HEK293 (cell line): ENCODE results near the gene FAM83C.

Experiments
- ATF2 ChIP-seq: fragments of 450-650 bp; formaldehyde crosslinking; IDR thresholded peaks from 2 replicates; pipeline ENCODE4 v1.5.1; 2016; ENCODE audit warnings: missing biosample characterization, missing genetic modification characterization, low read depth
- EGR2 ChIP-seq: fragments of 450-650 bp; formaldehyde crosslinking; IDR thresholded peaks from 2 replicates; pipeline ENCODE4 v1.5.1; 2016; ENCODE audit warnings: low read depth, missing biosample characterization, missing genetic modification characterization
- HOXC10 ChIP-seq: sonication (generic); formaldehyde crosslinking; IDR thresholded peaks from 2 replicates; pipeline ENCODE4 v1.8.1; 2023; ENCODE audit warnings: mild to moderate bottlenecking, missing genetic modification reagents
- KLF8 ChIP-seq: fragments of 450-650 bp; formaldehyde crosslinking; IDR thresholded peaks from 2 replicates; pipeline ENCODE4 v1.5.1; 2016; ENCODE audit warnings: missing biosample characterization, missing genetic modification characterization
- OSR2 ChIP-seq: fragments of 450-650 bp; formaldehyde crosslinking; IDR thresholded peaks from 2 replicates; pipeline ENCODE4 v1.5.1; 2016; ENCODE audit warnings: missing biosample characterization, missing genetic modification characterization
- PRDM1 ChIP-seq: fragments of 450-650 bp; formaldehyde crosslinking; IDR thresholded peaks from 2 replicates; pipeline ENCODE4; 2016; ENCODE audit warnings: missing biosample characterization, missing genetic modification characterization
- RBAK ChIP-seq: fragments of 450-650 bp; formaldehyde crosslinking; IDR thresholded peaks from 2 replicates; pipeline ENCODE4 v1.5.1; 2016; ENCODE audit warnings: missing biosample characterization, missing genetic modification characterization
- REPIN1 ChIP-seq: fragments of 450-650 bp; formaldehyde crosslinking; IDR thresholded peaks from 2 replicates; pipeline ENCODE4 v1.5.1; 2017; ENCODE audit warnings: missing biosample characterization, missing genetic modification characterization, low read depth
- SALL2 ChIP-seq: fragments of 450-650 bp; formaldehyde crosslinking; IDR thresholded peaks from 2 replicates; pipeline ENCODE4 v1.5.0; 2017; ENCODE audit warnings: missing biosample characterization, mild to moderate bottlenecking, missing genetic modification characterization, borderline replicate concordance
- SCRT2 ChIP-seq: fragments of 450-650 bp; formaldehyde crosslinking; IDR thresholded peaks from 2 replicates; pipeline ENCODE4 v1.5.1; 2016; ENCODE audit warnings: missing biosample characterization, missing genetic modification characterization
- SP2 ChIP-seq: fragments of 450-650 bp; formaldehyde crosslinking; IDR thresholded peaks from 2 replicates; pipeline ENCODE4 v1.5.1; 2016; ENCODE audit warnings: missing biosample characterization, missing genetic modification characterization
- YY2 ChIP-seq: fragments of 450-650 bp; formaldehyde crosslinking; IDR thresholded peaks from 2 replicates; pipeline ENCODE4 v1.5.1; 2016; ENCODE audit warnings: missing biosample characterization, missing genetic modification characterization
- ZBTB17 ChIP-seq: fragments of 450-650 bp; formaldehyde crosslinking; IDR thresholded peaks from 2 replicates; pipeline ENCODE4 v1.5.1; 2016; ENCODE audit warnings: missing biosample characterization, missing genetic modification characterization
- ZBTB20 ChIP-seq: fragments of 450-650 bp; formaldehyde crosslinking; IDR thresholded peaks from 2 replicates; pipeline ENCODE4 v1.5.1; 2016; ENCODE audit warnings: missing biosample characterization, missing genetic modification characterization
- ZBTB21 ChIP-seq: fragments of 450-650 bp; formaldehyde crosslinking; IDR thresholded peaks from 2 replicates; pipeline ENCODE4 v1.5.1; 2017; ENCODE audit warnings: missing biosample characterization, missing genetic modification characterization
- ZFP69B ChIP-seq: fragments of 450-650 bp; formaldehyde crosslinking; IDR thresholded peaks from 2 replicates; pipeline ENCODE4 v1.5.1; 2016; ENCODE audit warnings: missing biosample characterization, missing genetic modification characterization
- ZNF10 ChIP-seq: fragments of 450-650 bp; formaldehyde crosslinking; IDR thresholded peaks from 2 replicates; pipeline ENCODE4 v1.5.1; 2017; ENCODE audit warnings: missing biosample characterization, missing genetic modification characterization
- ZNF133 ChIP-seq: fragments of 450-650 bp; formaldehyde crosslinking; IDR thresholded peaks from 2 replicates; pipeline ENCODE4 v1.5.1; 2016; ENCODE audit warnings: missing biosample characterization, missing genetic modification characterization
- ZNF169 ChIP-seq: fragments of 450-650 bp; formaldehyde crosslinking; IDR thresholded peaks from 2 replicates; pipeline ENCODE4 v1.5.1; 2016; ENCODE audit warnings: missing biosample characterization, missing genetic modification characterization
- ZNF202 ChIP-seq: fragments of 450-650 bp; formaldehyde crosslinking; IDR thresholded peaks from 2 replicates; pipeline ENCODE4 v1.5.1; 2016; ENCODE audit warnings: missing biosample characterization, missing genetic modification characterization, borderline replicate concordance
- ZNF211 ChIP-seq: fragments of 450-650 bp; formaldehyde crosslinking; IDR thresholded peaks from 2 replicates; pipeline ENCODE4 v1.5.1; 2016; ENCODE audit warnings: low read depth, missing biosample characterization, missing genetic modification characterization
- ZNF335 ChIP-seq: fragments of 450-650 bp; formaldehyde crosslinking; conservative IDR thresholded peaks from 2 replicates; pipeline ENCODE4 v1.5.1; 2016; ENCODE audit warnings: missing biosample characterization, missing genetic modification characterization
- ZNF362 ChIP-seq: fragments of 450-650 bp; formaldehyde crosslinking; IDR thresholded peaks from 2 replicates; pipeline ENCODE4 v1.5.1; 2016; ENCODE audit warnings: missing biosample characterization, missing genetic modification characterization
- ZNF549 ChIP-seq: fragments of 450-650 bp; IDR thresholded peaks from 2 replicates; pipeline ENCODE4 v1.5.1; 2018; ENCODE audit warnings: missing biosample characterization, missing genetic modification characterization, mild to moderate bottlenecking, inconsistent platforms, moderate library complexity
- ZNF561 ChIP-seq: fragments of 450-650 bp; IDR thresholded peaks from 2 replicates; pipeline ENCODE4 v1.5.1; 2018; ENCODE audit warnings: missing biosample characterization, missing genetic modification characterization, borderline replicate concordance
- ZNF701 ChIP-seq: fragments of 450-650 bp; formaldehyde crosslinking; IDR thresholded peaks from 2 replicates; pipeline ENCODE4 v1.5.1; 2016; ENCODE audit warnings: missing biosample characterization, missing genetic modification characterization
- ZNF747 ChIP-seq: fragments of 450-650 bp; formaldehyde crosslinking; IDR thresholded peaks from 2 replicates; pipeline ENCODE4 v1.5.1; 2016; ENCODE audit warnings: missing biosample characterization, missing genetic modification characterization
- ZNF768 ChIP-seq: fragments of 450-650 bp; formaldehyde crosslinking; IDR thresholded peaks from 2 replicates; pipeline ENCODE4 v1.5.1; 2018; ENCODE audit warnings: missing biosample characterization, mild to moderate bottlenecking, missing genetic modification characterization
- ZNF777 ChIP-seq: fragments of 450-650 bp; formaldehyde crosslinking; IDR thresholded peaks from 2 replicates; pipeline ENCODE4 v1.5.1; 2017; ENCODE audit warnings: missing biosample characterization, missing genetic modification characterization, borderline replicate concordance
- ZNF792 ChIP-seq: fragments of 450-650 bp; formaldehyde crosslinking; IDR thresholded peaks from 2 replicates; pipeline ENCODE4 v1.5.1; 2016; ENCODE audit warnings: missing biosample characterization, missing genetic modification characterization
- ZXDB ChIP-seq: fragments of 450-650 bp; formaldehyde crosslinking; IDR thresholded peaks from 2 replicates; pipeline ENCODE4 v1.5.1; 2016; ENCODE audit warnings: missing biosample characterization, missing genetic modification characterization
- TF ChIP-seq, protein P1 (sequence below): fragments of 450-650 bp; formaldehyde crosslinking; IDR thresholded peaks from 2 replicates; pipeline ENCODE4 v1.5.1; 2017; ENCODE audit warnings: missing biosample characterization, missing genetic modification characterization
- TF ChIP-seq, protein P2 (sequence below): fragments of 450-650 bp; formaldehyde crosslinking; IDR thresholded peaks from 2 replicates; pipeline ENCODE4 v1.5.1; 2016; ENCODE audit warnings: missing biosample characterization, missing genetic modification characterization
- TF ChIP-seq, protein P3 (sequence below): fragments of 450-650 bp; formaldehyde crosslinking; IDR thresholded peaks from 2 replicates; pipeline ENCODE4 v1.5.1; 2016; ENCODE audit warnings: missing biosample characterization, missing genetic modification characterization

The FAM83C gene

GRCh38 chr20:35285806-35286076 is 6.5 kb downstream of the FAM83C start (continued):
- no peak for TF ChIP-seq ZNF747 (tag by site-specific recombination)
- TF ChIP-seq ZNF768 (tag by site-specific recombination), result no peak
- no peak for TF ChIP-seq SCRT2
- TF ChIP-seq HOXC10 (CRISPR knock-in tag), result no peak
- TF ChIP-seq ZNF792, result no peak
- no peak for TF ChIP-seq ZNF133 (tag by site-specific recombination)
- TF ChIP-seq OSR2 (tag by site-specific recombination), result no peak
- TF ChIP-seq RBAK (tag by site-specific recombination), result no peak
- 0 out of 2 replicates have a peak, but pooled peaks have one; percentile 43 for TF ChIP-seq ZFP69B (tag by site-specific recombination)
- TF ChIP-seq, protein P1, sequence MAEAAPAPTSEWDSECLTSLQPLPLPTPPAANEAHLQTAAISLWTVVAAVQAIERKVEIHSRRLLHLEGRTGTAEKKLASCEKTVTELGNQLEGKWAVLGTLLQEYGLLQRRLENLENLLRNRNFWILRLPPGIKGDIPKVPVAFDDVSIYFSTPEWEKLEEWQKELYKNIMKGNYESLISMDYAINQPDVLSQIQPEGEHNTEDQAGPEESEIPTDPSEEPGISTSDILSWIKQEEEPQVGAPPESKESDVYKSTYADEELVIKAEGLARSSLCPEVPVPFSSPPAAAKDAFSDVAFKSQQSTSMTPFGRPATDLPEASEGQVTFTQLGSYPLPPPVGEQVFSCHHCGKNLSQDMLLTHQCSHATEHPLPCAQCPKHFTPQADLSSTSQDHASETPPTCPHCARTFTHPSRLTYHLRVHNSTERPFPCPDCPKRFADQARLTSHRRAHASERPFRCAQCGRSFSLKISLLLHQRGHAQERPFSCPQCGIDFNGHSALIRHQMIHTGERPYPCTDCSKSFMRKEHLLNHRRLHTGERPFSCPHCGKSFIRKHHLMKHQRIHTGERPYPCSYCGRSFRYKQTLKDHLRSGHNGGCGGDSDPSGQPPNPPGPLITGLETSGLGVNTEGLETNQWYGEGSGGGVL, result peak; percentile 79
- TF ChIP-seq REPIN1 (tag by site-specific recombination), result no peak
- no peak for TF ChIP-seq ZXDB (tag by site-specific recombination)
- TF ChIP-seq ATF2 (tag by site-specific recombination), result peak; percentile 94
- TF ChIP-seq YY2 (tag by site-specific recombination), result peak; percentile 74
- TF ChIP-seq ZNF10, result no peak
- TF ChIP-seq ZNF362 (tag by site-specific recombination), result no peak
- TF ChIP-seq ZNF335 (tag by site-specific recombination), result no peak; the same call in 1 of the 2 replicates
- TF ChIP-seq ZBTB20 (tag by site-specific recombination), result no peak
- TF ChIP-seq SALL2, result no peak
- TF ChIP-seq, protein P2, sequence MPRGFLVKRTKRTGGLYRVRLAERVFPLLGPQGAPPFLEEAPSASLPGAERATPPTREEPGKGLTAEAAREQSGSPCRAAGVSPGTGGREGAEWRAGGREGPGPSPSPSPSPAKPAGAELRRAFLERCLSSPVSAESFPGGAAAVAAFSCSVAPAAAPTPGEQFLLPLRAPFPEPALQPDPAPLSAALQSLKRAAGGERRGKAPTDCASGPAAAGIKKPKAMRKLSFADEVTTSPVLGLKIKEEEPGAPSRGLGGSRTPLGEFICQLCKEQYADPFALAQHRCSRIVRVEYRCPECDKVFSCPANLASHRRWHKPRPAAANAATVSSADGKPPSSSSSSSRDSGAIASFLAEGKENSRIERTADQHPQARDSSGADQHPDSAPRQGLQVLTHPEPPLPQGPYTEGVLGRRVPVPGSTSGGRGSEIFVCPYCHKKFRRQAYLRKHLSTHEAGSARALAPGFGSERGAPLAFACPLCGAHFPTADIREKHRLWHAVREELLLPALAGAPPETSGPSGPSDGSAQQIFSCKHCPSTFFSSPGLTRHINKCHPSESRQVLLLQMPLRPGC (tag by site-specific recombination), result peak; percentile 92
- TF ChIP-seq, protein P3, sequence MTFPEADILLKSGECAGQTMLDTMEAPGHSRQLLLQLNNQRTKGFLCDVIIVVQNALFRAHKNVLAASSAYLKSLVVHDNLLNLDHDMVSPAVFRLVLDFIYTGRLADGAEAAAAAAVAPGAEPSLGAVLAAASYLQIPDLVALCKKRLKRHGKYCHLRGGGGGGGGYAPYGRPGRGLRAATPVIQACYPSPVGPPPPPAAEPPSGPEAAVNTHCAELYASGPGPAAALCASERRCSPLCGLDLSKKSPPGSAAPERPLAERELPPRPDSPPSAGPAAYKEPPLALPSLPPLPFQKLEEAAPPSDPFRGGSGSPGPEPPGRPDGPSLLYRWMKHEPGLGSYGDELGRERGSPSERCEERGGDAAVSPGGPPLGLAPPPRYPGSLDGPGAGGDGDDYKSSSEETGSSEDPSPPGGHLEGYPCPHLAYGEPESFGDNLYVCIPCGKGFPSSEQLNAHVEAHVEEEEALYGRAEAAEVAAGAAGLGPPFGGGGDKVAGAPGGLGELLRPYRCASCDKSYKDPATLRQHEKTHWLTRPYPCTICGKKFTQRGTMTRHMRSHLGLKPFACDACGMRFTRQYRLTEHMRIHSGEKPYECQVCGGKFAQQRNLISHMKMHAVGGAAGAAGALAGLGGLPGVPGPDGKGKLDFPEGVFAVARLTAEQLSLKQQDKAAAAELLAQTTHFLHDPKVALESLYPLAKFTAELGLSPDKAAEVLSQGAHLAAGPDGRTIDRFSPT (tag by site-specific recombination), result no peak
- no peak for TF ChIP-seq ZNF777 (tag by site-specific recombination)
- no peak for TF ChIP-seq ZNF211 (tag by site-specific recombination)
- no peak for TF ChIP-seq ZNF202
- TF ChIP-seq ZNF549 (tag by site-specific recombination), result no peak
- TF ChIP-seq ZNF169 (tag by site-specific recombination), result peak; percentile 76
- TF ChIP-seq ZBTB17 (tag by site-specific recombination), result peak; percentile 24; the same call in 1 of the 2 replicates
- TF ChIP-seq ZNF701, result no peak
- TF ChIP-seq ZNF561 (tag by site-specific recombination), result no peak
- peak; percentile 99 for TF ChIP-seq ZBTB21 (tag by site-specific recombination)
- TF ChIP-seq SP2, result no peak
- 0 out of 2 replicates have a peak, but pooled peaks have one; percentile 8 for TF ChIP-seq PRDM1
- TF ChIP-seq KLF8 (tag by site-specific recombination), result no peak
- TF ChIP-seq EGR2 (tag by site-specific recombination), result no peak
